Cardiac muscle cell (in vitro differentiated cells and primary cell): ENCODE results near the gene NUDT12. TPM values are rescaled to one million over a fixed set of nuclear protein-coding genes. Genes with fewer than 3 reads are reported as not detected.

Experiments
- DNase-seq, 2 donors: peaks; one replicate each; pipeline versions ENCODE4 v3.0.0 to v3.0.0-alpha.2; 2010 to 2017; ENCODE audit warnings: low read depth in 1 of 2, low spot score in 1 of 2
- H3K27ac ChIP-seq: fragments of 200-600 bp; sonication (generic); 2 replicates; pipeline ENCODE4 v1.5.1; 2016
- H3K27me3 ChIP-seq: fragments of 200-600 bp; sonication (generic); 2 replicates; pipeline ENCODE4 v1.6.0; 2016; ENCODE audit warnings: control low read depth
- H3K36me3 ChIP-seq: fragments of 200-600 bp; sonication (generic); 2 replicates; pipeline ENCODE4 v1.5.1; 2016; ENCODE audit warnings: control low read depth
- H3K4me1 ChIP-seq: fragments of 200-600 bp; sonication (generic); 2 replicates; pipeline ENCODE4 v1.8.1; 2017; ENCODE audit warnings: low read depth, mild to moderate bottlenecking, mixed run types
- H3K4me3 ChIP-seq: fragments of 200-600 bp; sonication (generic); 2 replicates; pipeline ENCODE4 v1.5.1; 2016; ENCODE audit warnings: mild to moderate bottlenecking
- H3K9me3 ChIP-seq: fragments of 200-600 bp; sonication (generic); 2 replicates; pipeline ENCODE4 v1.5.1; 2017; ENCODE audit warnings: low read depth, mild to moderate bottlenecking, control low read depth
- CTCF ChIP-seq: IDR thresholded peaks from 2 replicates; pipeline ENCODE4 v1.5.1; 2012; ENCODE audit warnings: low read depth, mild to moderate bottlenecking, low read length
- polyA plus RNA-seq: library from polyadenylated mRNA; unstranded; fragments of >200 nt; fragmentation: Nextera tagmentation; extraction: Ambion mirVana; gene quantifications from 2 replicates; pipeline ENCODE4 v1.2.1, GENCODE V29; 2016
- total RNA-seq: library from RNA; depleted of rRNA; stranded (reverse); fragments of >200 nt; gene quantifications from 2 replicates; pipeline ENCODE4 v1.2.3, GENCODE V29; 2016

Gene NUDT12
- total and polyA plus RNA-seq, 2 experiments from 2014 or later, result 9.3 to 18.3 TPM

GRCh38 chr5:103600086-103600485, 37.5 kb upstream of the NUDT12 start:
- H3K4me3 ChIP-seq, result no peak overlapping the region
- no peaks in the 10 kb centered on the region for H3K4me1 ChIP-seq
- TF ChIP-seq CTCF, result no peak
- no peak overlapping the region for H3K27ac ChIP-seq
- H3K27me3 ChIP-seq, result no peaks in the 10 kb centered on the region
- no peaks in the 10 kb centered on the region for H3K36me3 ChIP-seq
- no peaks in the 10 kb centered on the region for H3K9me3 ChIP-seq
- no peak for DNase-seq

GRCh38 chr5:103598997-103599566, 36.5 kb upstream of the NUDT12 start:
- H3K4me3 ChIP-seq, result no peak overlapping the region
- no peak overlapping the region for H3K27ac ChIP-seq
- H3K27me3 ChIP-seq, result no peaks in the 10 kb centered on the region
- TF ChIP-seq CTCF, result no peak
- DNase-seq, result no peak
- H3K4me1 ChIP-seq, result no peaks in the 10 kb centered on the region
- H3K9me3 ChIP-seq, result no peaks in the 10 kb centered on the region
- no peaks in the 10 kb centered on the region for H3K36me3 ChIP-seq

GRCh38 chr5:103590221-103590620, 27.6 kb upstream of the NUDT12 start:
- no peak overlapping the region for H3K27ac ChIP-seq
- no peaks in the 10 kb centered on the region for H3K9me3 ChIP-seq
- TF ChIP-seq CTCF, result no peak
- no peaks in the 10 kb centered on the region for H3K36me3 ChIP-seq
- no peaks in the 10 kb centered on the region for H3K27me3 ChIP-seq
- no peaks in the 10 kb centered on the region for H3K4me1 ChIP-seq
- no peak for DNase-seq
- no peak overlapping the region for H3K4me3 ChIP-seq

GRCh38 chr5:103589776-103590175, 27.2 kb upstream of the NUDT12 start:
- H3K27ac ChIP-seq, result no peak overlapping the region
- no peaks in the 10 kb centered on the region for H3K27me3 ChIP-seq
- no peaks in the 10 kb centered on the region for H3K36me3 ChIP-seq
- H3K9me3 ChIP-seq, result no peaks in the 10 kb centered on the region
- H3K4me3 ChIP-seq, result no peak overlapping the region
- no peak for TF ChIP-seq CTCF
- H3K4me1 ChIP-seq, result no peaks in the 10 kb centered on the region
- DNase-seq, result no peak

- no peaks in the 10 kb centered on the region for H3K4me1 ChIP-seq
- H3K36me3 ChIP-seq, result no peaks in the 10 kb centered on the region
- H3K9me3 ChIP-seq, result no peaks in the 10 kb centered on the region
- no peak overlapping the region for H3K27ac ChIP-seq
- no peak for TF ChIP-seq CTCF
- H3K27me3 ChIP-seq, result no peaks in the 10 kb centered on the region
- peak in 1 of 2 donors; percentile 6 for DNase-seq
- no peak overlapping the region for H3K4me3 ChIP-seq
These were observed 26.8 kb upstream of the NUDT12 start for GRCh38 chr5:103589357-103589756.
